ENCODE results near the gene RNF150. TPM values are rescaled to one million over a fixed set of nuclear protein-coding genes. Genes with fewer than 3 reads are reported as not detected.

Gene RNF150
- total and polyA plus RNA-seq, 8 donors: 1.9 to 15.2 (median 14.1) TPM

- H3K9me3 ChIP-seq: no peaks in the 10 kb centered on the region
- TF ChIP-seq, protein P1, sequence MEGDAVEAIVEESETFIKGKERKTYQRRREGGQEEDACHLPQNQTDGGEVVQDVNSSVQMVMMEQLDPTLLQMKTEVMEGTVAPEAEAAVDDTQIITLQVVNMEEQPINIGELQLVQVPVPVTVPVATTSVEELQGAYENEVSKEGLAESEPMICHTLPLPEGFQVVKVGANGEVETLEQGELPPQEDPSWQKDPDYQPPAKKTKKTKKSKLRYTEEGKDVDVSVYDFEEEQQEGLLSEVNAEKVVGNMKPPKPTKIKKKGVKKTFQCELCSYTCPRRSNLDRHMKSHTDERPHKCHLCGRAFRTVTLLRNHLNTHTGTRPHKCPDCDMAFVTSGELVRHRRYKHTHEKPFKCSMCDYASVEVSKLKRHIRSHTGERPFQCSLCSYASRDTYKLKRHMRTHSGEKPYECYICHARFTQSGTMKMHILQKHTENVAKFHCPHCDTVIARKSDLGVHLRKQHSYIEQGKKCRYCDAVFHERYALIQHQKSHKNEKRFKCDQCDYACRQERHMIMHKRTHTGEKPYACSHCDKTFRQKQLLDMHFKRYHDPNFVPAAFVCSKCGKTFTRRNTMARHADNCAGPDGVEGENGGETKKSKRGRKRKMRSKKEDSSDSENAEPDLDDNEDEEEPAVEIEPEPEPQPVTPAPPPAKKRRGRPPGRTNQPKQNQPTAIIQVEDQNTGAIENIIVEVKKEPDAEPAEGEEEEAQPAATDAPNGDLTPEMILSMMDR (IDR thresholded peaks at IDR 0.05): no peak
- no peak for DNase-seq
- ATAC-seq: no peak
- intact Hi-C loops (cut with DNase I): no loop called here
- no peaks in the 10 kb centered on the region for H3K27me3 ChIP-seq
- no peak overlapping the region for H3K4me3 ChIP-seq
- no peak overlapping the region for H3K27ac ChIP-seq
- H3K36me3 ChIP-seq: no peaks in the 10 kb centered on the region
- no peaks in the 10 kb centered on the region for H3K4me1 ChIP-seq
Observed at GRCh38 chr4:141074098-141074878, 59.0 kb downstream of the RNF150 start.

- no peak overlapping the region for H3K27ac ChIP-seq
- ATAC-seq (no peak), DNase-seq (no peak)
- H3K27me3 ChIP-seq: no peaks in the 10 kb centered on the region
- intact Hi-C loops (cut with DNase I): no loop called here
- H3K9me3 ChIP-seq: peaks cover 0 to 2% of the 10 kb centered on the region in 2 donors
- TF ChIP-seq, protein P1 (IDR thresholded peaks at IDR 0.05): no peak
- no peak overlapping the region for H3K4me3 ChIP-seq
- H3K36me3 ChIP-seq: no peaks in the 10 kb centered on the region
- no peaks in the 10 kb centered on the region for H3K4me1 ChIP-seq
Observed at GRCh38 chr4:141066690-141067089, 66.6 kb downstream of the RNF150 start.

- intact Hi-C loops (cut with DNase I): no loop called here
- H3K4me1 ChIP-seq: no peaks in the 10 kb centered on the region
Observed at GRCh38 chr4:141065872-141066271, 67.4 kb downstream of the RNF150 start.

DNA sequence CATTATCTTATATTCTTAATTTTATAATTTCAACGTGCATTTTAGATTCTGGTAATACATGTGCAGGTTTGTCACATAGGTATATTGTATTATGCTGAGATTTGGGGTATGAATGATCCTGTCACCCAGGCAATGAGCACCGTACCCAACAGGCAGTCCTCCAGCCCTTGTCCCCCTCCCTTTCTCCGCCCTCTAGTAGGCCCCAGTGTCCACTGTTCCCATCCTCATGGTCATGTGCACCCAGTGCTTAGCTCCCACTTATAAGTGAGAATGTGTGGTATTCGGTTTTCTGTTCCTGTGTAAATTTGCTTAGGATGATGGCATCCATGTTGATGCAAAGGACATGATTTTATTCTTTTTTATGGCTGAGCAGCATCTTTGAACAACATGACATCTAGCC lies 70.6 kb downstream of the RNF150 start:
- no peaks in the 10 kb centered on the region for H3K9me3 ChIP-seq
- DNase-seq: no peak
- no peak overlapping the region for H3K27ac ChIP-seq
- TF ChIP-seq, protein P1 (IDR thresholded peaks at IDR 0.05): no peak
- no peaks in the 10 kb centered on the region for H3K4me1 ChIP-seq
- H3K27me3 ChIP-seq: no peaks in the 10 kb centered on the region
- intact Hi-C loops (cut with DNase I): no loop called here
- H3K4me3 ChIP-seq: no peak overlapping the region
- ATAC-seq: no peak
- H3K36me3 ChIP-seq: no peaks in the 10 kb centered on the region

More at GRCh38 chr4:141065872-141066271, 67.4 kb downstream of the RNF150 start:
- no peaks in the 10 kb centered on the region for H3K27me3 ChIP-seq
- TF ChIP-seq, protein P1 (IDR thresholded peaks at IDR 0.05): no peak
- peaks cover 0 to 2% of the 10 kb centered on the region in 2 donors for H3K9me3 ChIP-seq
- no peak overlapping the region for H3K4me3 ChIP-seq
- H3K27ac ChIP-seq: no peak overlapping the region
- H3K36me3 ChIP-seq: no peaks in the 10 kb centered on the region
- DNase-seq (no peak), ATAC-seq (no peak)

DNA sequence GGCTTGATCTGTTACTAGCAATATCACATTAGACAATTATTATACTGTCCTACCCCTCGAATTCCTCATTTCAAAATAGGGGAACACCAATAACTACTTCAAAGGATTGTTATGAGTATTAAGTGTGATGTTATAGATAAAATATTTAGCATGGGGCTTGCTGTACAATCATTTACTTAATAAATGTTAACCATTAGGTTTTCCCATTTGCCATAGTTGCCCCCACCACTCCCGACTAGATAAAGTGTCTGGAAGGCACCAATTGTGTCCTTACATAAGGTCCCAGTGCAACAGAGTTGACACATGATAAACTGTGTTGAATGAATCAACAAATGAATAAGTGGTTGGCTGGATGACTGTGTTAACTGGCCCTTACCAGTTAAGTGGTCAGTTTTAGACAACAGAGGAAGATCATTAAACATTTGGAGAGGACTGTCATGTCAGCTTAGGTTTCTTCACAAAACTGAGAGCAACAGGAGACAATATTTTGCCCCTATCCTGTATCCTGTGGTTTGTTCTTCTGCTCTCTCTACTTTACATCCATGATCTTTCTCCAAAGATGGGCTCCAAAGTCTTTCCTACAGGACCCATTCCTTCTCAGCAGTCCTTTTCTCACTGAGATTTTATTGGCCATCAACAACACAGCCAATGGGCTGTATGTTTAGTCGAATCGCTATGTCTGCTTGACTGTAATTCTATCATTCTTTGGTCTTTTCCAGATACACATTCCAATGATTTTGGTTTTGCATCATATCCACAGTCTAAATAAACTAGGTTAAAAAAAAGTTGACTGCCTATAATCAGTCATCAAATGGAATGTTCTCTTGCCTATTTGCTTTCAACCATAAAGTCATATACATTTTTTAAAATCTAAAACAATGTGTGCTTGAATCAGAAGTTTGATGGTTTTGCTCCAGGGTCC lies 74.4 kb downstream of the RNF150 start:
- intact Hi-C loops (cut with DNase I): no loop called here
- TF ChIP-seq, protein P1 (IDR thresholded peaks at IDR 0.05): no peak
- no peak for ATAC-seq
- H3K27ac ChIP-seq: no peak overlapping the region
- H3K4me1 ChIP-seq: no peaks in the 10 kb centered on the region
- DNase-seq: no peak
- H3K4me3 ChIP-seq: no peak overlapping the region
- no peaks in the 10 kb centered on the region for H3K27me3 ChIP-seq
- no peaks in the 10 kb centered on the region for H3K36me3 ChIP-seq
- no peaks in the 10 kb centered on the region for H3K9me3 ChIP-seq
